ENCODE data around the gene JAZF1.

Gene JAZF1

GRCh38 chr7:27944643-27945042 lies 236.0 kb downstream of the JAZF1 start:
- Histone ChIP-seq H2AK5ac (ENCODE audit: low read depth, low read length) (no peak overlapping the region), H2AFZ (ENCODE audit: low read length) (no peak overlapping the region)
- no CpG with 5 or more reads among the region's 6 CpGs for WGBS, 2 donors (ENCODE audit: extremely low coverage in 2 of 2, insufficient read length in 2 of 2, insufficient replicate concordance in 1 of 2)

GRCh38 chr7:27943241-27943640 lies 237.4 kb downstream of the JAZF1 start:
- H2AFZ ChIP-seq (ENCODE audit: low read length): no peak overlapping the region
- H3K4me2 ChIP-seq (ENCODE audit: insufficient read depth, low read length, poor library complexity, severe bottlenecking): no peak overlapping the region
- H3K14ac ChIP-seq (ENCODE audit: low read length): no peak overlapping the region
- no peak overlapping the region for H2BK12ac ChIP-seq (ENCODE audit: low read length)
- no peak overlapping the region for H3K4ac ChIP-seq (ENCODE audit: low read length)
- no peak overlapping the region for H2BK5ac ChIP-seq (ENCODE audit: low read length)
- no peak overlapping the region for H2BK15ac ChIP-seq (ENCODE audit: low read length)
- no peak overlapping the region for H4K8ac ChIP-seq (ENCODE audit: low read depth, low read length)
- H2BK120ac ChIP-seq (ENCODE audit: low read depth, low read length): no peak overlapping the region
- H4K91ac ChIP-seq (ENCODE audit: low read depth, low read length, poor library complexity): no peak overlapping the region
- WGBS, 2 donors (ENCODE audit: extremely low coverage in 2 of 2, insufficient read length in 2 of 2, insufficient replicate concordance in 1 of 2): no CpG with 5 or more reads among the region's 14 CpGs
- peaks cover 0 to 1% of the 10 kb centered on the region in 2 donors for H3K4me1 ChIP-seq (ENCODE audit: control insufficient read depth in 2 of 2, insufficient read depth in 1 of 2, low read depth in 1 of 2, low read length in 2 of 2)
- no peak overlapping the region for H3K9ac ChIP-seq (ENCODE audit: low read depth, low read length, poor library complexity)
- H3K23ac ChIP-seq (ENCODE audit: low read depth, low read length, poor library complexity): no peak overlapping the region
- H2AK5ac ChIP-seq (ENCODE audit: low read depth, low read length): no peak overlapping the region
- no peaks in the 10 kb centered on the region for H3K36me3 ChIP-seq (replicated peaks in 1 of 2; ENCODE audit: control insufficient read depth in 2 of 2, insufficient read depth in 2 of 2, low read length in 2 of 2)
- no peaks in the 10 kb centered on the region for H3K9me3 ChIP-seq (replicated peaks in 1 of 2; ENCODE audit: control insufficient read depth in 2 of 2, insufficient read depth in 1 of 2, low read depth in 1 of 2, low read length in 2 of 2)
- H3K18ac ChIP-seq (ENCODE audit: low read length): no peak overlapping the region
- H3K79me1 ChIP-seq (ENCODE audit: low read depth, low read length): no peaks in the 10 kb centered on the region
- no peak overlapping the region for H3K27ac ChIP-seq (replicated peaks; ENCODE audit: low read length)
- peaks cover 0 to 41% (median 0%) of the 10 kb centered on the region in 3 experiments for H3K27me3 ChIP-seq (ENCODE audit: control insufficient read depth in 3 of 3, insufficient read depth in 3 of 3, low read depth in 1 of 3, low read length in 3 of 3)
- no peak for DNase-seq (ENCODE audit: low spot score)
- no peak overlapping the region for H3K4me3 ChIP-seq (ENCODE audit: low read length in 2 of 2)

More at GRCh38 chr7:27944643-27945042, 236.0 kb downstream of the JAZF1 start:
- Histone ChIP-seq H4K8ac (ENCODE audit: low read depth, low read length) (no peak overlapping the region), H3K4me2 (ENCODE audit: insufficient read depth, low read length, poor library complexity, severe bottlenecking) (no peak overlapping the region), H3K14ac (ENCODE audit: low read length) (no peak overlapping the region), H3K18ac (ENCODE audit: low read length) (no peak overlapping the region), H2BK120ac (ENCODE audit: low read depth, low read length) (no peak overlapping the region), H3K23ac (ENCODE audit: low read depth, low read length, poor library complexity) (no peak overlapping the region), H3K4me1 (ENCODE audit: control insufficient read depth in 2 of 2, insufficient read depth in 1 of 2, low read depth in 1 of 2, low read length in 2 of 2) (peaks cover 0 to 1% of the 10 kb centered on the region in 2 donors), H3K4ac (ENCODE audit: low read length) (no peak overlapping the region), H2BK12ac (ENCODE audit: low read length) (no peak overlapping the region), H3K27ac (replicated peaks; ENCODE audit: low read length) (no peak overlapping the region), H3K9me3 (replicated peaks in 1 of 2; ENCODE audit: control insufficient read depth in 2 of 2, insufficient read depth in 1 of 2, low read depth in 1 of 2, low read length in 2 of 2) (no peaks in the 10 kb centered on the region), H3K36me3 (replicated peaks in 1 of 2; ENCODE audit: control insufficient read depth in 2 of 2, insufficient read depth in 2 of 2, low read length in 2 of 2) (no peaks in the 10 kb centered on the region), H2BK5ac (ENCODE audit: low read length) (no peak overlapping the region), H4K91ac (ENCODE audit: low read depth, low read length, poor library complexity) (no peak overlapping the region), H3K4me3 (ENCODE audit: low read length in 2 of 2) (no peak overlapping the region), H3K27me3 (ENCODE audit: control insufficient read depth in 3 of 3, insufficient read depth in 3 of 3, low read depth in 1 of 3, low read length in 3 of 3) (peaks cover 0 to 46% (median 0%) of the 10 kb centered on the region in 3 experiments), H3K9ac (ENCODE audit: low read depth, low read length, poor library complexity) (no peak overlapping the region), H2BK15ac (ENCODE audit: low read length) (no peak overlapping the region), H3K79me1 (ENCODE audit: low read depth, low read length) (no peaks in the 10 kb centered on the region)
- no peak for DNase-seq (ENCODE audit: low spot score)

DNA sequence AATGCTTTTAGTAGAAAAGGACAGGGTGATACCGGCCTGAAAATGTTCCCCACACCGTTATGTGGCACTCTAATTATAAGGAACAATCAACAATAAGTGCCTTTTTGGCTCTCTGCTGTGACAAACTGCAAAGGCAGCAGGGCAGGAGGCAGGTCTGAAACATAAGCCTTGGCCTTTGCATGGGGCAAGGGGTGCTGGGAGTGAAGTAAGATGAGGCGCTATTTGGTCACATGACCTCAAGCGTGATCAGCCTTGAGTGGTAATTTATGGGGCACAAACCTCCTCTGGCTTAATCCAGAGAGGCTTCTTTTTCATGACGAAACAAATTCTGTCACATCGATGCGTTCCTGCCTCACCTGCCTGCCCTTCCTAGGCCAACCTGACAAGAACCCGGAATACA lies 237.9 kb downstream of the JAZF1 start:
- DNase-seq (ENCODE audit: low spot score): no peak
- Histone ChIP-seq H2AFZ (ENCODE audit: low read length) (no peak overlapping the region), H3K4me2 (ENCODE audit: insufficient read depth, low read length, poor library complexity, severe bottlenecking) (no peak overlapping the region), H3K27ac (replicated peaks; ENCODE audit: low read length) (no peak overlapping the region), H3K4me1 (ENCODE audit: control insufficient read depth in 2 of 2, insufficient read depth in 1 of 2, low read depth in 1 of 2, low read length in 2 of 2) (peaks cover 0 to 1% of the 10 kb centered on the region in 2 donors), H2BK15ac (ENCODE audit: low read length) (no peak overlapping the region), H3K27me3 (ENCODE audit: control insufficient read depth in 3 of 3, insufficient read depth in 3 of 3, low read depth in 1 of 3, low read length in 3 of 3) (peaks cover 0 to 36% (median 0%) of the 10 kb centered on the region in 3 experiments), H3K9me3 (replicated peaks in 1 of 2; ENCODE audit: control insufficient read depth in 2 of 2, insufficient read depth in 1 of 2, low read depth in 1 of 2, low read length in 2 of 2) (no peaks in the 10 kb centered on the region), H3K36me3 (replicated peaks in 1 of 2; ENCODE audit: control insufficient read depth in 2 of 2, insufficient read depth in 2 of 2, low read length in 2 of 2) (no peaks in the 10 kb centered on the region), H3K4me3 (ENCODE audit: low read length in 2 of 2) (no peak overlapping the region), H2BK120ac (ENCODE audit: low read depth, low read length) (no peak overlapping the region), H3K23ac (ENCODE audit: low read depth, low read length, poor library complexity) (no peak overlapping the region), H3K4ac (ENCODE audit: low read length) (no peak overlapping the region), H2BK12ac (ENCODE audit: low read length) (no peak overlapping the region), H3K79me1 (ENCODE audit: low read depth, low read length) (no peaks in the 10 kb centered on the region), H4K91ac (ENCODE audit: low read depth, low read length, poor library complexity) (no peak overlapping the region), H2BK5ac (ENCODE audit: low read length) (no peak overlapping the region), H3K14ac (ENCODE audit: low read length) (no peak overlapping the region), H4K8ac (ENCODE audit: low read depth, low read length) (no peak overlapping the region), H3K9ac (ENCODE audit: low read depth, low read length, poor library complexity) (no peak overlapping the region), H2AK5ac (ENCODE audit: low read depth, low read length) (no peak overlapping the region), H3K18ac (ENCODE audit: low read length) (no peak overlapping the region)
- no CpG with 5 or more reads among the region's 8 CpGs for WGBS, 2 donors (ENCODE audit: extremely low coverage in 2 of 2, insufficient read length in 2 of 2, insufficient replicate concordance in 1 of 2)

- Histone ChIP-seq H3K14ac (ENCODE audit: low read length) (no peak overlapping the region), H2BK15ac (ENCODE audit: low read length) (no peak overlapping the region), H3K27me3 (ENCODE audit: control insufficient read depth in 3 of 3, insufficient read depth in 3 of 3, low read depth in 1 of 3, low read length in 3 of 3) (peaks cover 0 to 33% (median 0%) of the 10 kb centered on the region in 3 experiments), H2BK5ac (ENCODE audit: low read length) (no peak overlapping the region), H3K36me3 (replicated peaks in 1 of 2; ENCODE audit: control insufficient read depth in 2 of 2, insufficient read depth in 2 of 2, low read length in 2 of 2) (no peaks in the 10 kb centered on the region), H3K18ac (ENCODE audit: low read length) (no peak overlapping the region), H3K4me3 (ENCODE audit: low read length in 2 of 2) (no peak overlapping the region), H3K9me3 (replicated peaks in 1 of 2; ENCODE audit: control insufficient read depth in 2 of 2, insufficient read depth in 1 of 2, low read depth in 1 of 2, low read length in 2 of 2) (no peaks in the 10 kb centered on the region), H4K91ac (ENCODE audit: low read depth, low read length, poor library complexity) (no peak overlapping the region), H4K8ac (ENCODE audit: low read depth, low read length) (no peak overlapping the region), H3K4me1 (ENCODE audit: control insufficient read depth in 2 of 2, insufficient read depth in 1 of 2, low read depth in 1 of 2, low read length in 2 of 2) (peaks cover 0 to 1% of the 10 kb centered on the region in 2 donors), H2AK5ac (ENCODE audit: low read depth, low read length) (no peak overlapping the region), H3K23ac (ENCODE audit: low read depth, low read length, poor library complexity) (no peak overlapping the region), H3K9ac (ENCODE audit: low read depth, low read length, poor library complexity) (no peak overlapping the region), H3K79me1 (ENCODE audit: low read depth, low read length) (no peaks in the 10 kb centered on the region), H2BK120ac (ENCODE audit: low read depth, low read length) (no peak overlapping the region), H3K4me2 (ENCODE audit: insufficient read depth, low read length, poor library complexity, severe bottlenecking) (no peak overlapping the region), H2AFZ (ENCODE audit: low read length) (no peak overlapping the region), H2BK12ac (ENCODE audit: low read length) (no peak overlapping the region), H3K27ac (replicated peaks; ENCODE audit: low read length) (no peak overlapping the region), H3K4ac (ENCODE audit: low read length) (no peak overlapping the region)
- no peak for DNase-seq (ENCODE audit: low spot score)
- no CpG with 5 or more reads among the region's 2 CpGs for whole genome bisulfite sequencing, 2 donors (ENCODE audit: extremely low coverage in 2 of 2, insufficient read length in 2 of 2, insufficient replicate concordance in 1 of 2)
Measured at GRCh38 chr7:27941522-27941921, 239.1 kb downstream of the JAZF1 start.
